Activated T-cell treated with anti-CD3 and anti-CD28 coated beads for 1 hour (primary cell): ENCODE results near the gene CLEC1A.

Source experiments
- DNase-seq: peaks from one replicate; pipeline ENCODE4 v3.0.0-alpha.2; 2020; ENCODE audit warnings: low read depth

The CLEC1A gene

DNA sequence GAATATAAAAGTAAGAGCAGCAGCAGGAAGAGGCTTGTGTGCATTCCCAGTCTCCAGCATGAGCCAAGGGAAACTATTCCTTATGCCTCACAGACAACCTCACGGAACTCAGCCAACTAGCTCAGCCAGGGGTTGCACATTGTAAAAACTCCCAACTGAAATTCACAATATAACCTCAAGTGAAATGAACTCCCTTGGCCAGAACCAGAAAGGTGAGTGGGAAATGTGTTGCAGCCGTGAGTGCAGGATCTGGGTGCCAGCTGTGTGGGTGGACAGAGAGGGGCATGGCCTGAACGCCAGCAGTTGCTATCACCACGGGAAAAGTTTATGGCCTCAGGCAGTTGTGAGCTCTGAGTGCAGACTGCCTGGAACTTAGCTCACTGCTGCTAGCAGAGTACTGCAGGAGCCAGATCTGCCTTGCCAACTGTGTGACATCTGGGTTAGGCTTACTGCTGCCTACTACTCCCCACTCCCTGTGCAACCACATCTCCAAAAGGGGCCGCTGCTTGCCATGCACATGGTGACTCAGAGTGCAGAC, 2.3 kb upstream of the CLEC1A start:
- DNase-seq, result no peak

DNA sequence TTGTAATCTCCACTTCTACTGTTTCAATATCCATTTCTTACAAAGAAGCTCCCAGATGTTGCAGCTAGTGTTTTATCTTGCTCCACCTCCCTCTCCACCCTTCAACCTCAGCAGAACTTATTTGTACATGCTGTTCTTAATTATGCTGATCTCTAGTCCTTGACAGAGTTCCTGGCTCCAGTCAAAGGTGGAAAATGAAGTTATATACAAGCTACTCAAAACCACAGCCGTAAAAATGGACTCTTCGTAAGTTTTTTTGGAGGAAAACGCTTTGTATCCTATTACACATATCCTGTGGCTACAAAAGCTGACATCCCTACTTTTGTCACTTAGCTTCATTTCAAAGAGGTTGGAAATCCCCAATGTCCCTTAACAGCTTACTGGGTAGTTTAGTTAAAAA, 1.3 kb downstream of the CLEC1A start:
- no peak for DNase-seq

DNA sequence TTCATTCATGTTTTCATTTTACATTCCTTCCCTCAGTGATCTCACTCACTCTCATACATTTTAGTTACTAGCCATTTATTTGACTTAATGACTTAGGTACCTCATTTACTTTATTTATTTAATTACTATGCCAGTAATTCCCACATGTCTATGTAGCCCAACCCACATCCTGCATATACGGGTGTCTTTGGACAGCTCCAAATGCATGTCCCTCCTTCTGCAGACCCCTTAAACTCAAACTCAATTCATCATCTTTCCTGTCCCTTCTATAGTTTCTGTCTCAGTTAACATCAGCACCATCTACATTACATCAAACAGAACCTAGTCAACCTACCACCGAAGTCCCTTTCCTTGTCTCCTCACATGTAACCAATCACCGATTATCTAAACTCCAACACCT, 2.8 kb downstream of the CLEC1A start:
- no peak for DNase-seq

DNA sequence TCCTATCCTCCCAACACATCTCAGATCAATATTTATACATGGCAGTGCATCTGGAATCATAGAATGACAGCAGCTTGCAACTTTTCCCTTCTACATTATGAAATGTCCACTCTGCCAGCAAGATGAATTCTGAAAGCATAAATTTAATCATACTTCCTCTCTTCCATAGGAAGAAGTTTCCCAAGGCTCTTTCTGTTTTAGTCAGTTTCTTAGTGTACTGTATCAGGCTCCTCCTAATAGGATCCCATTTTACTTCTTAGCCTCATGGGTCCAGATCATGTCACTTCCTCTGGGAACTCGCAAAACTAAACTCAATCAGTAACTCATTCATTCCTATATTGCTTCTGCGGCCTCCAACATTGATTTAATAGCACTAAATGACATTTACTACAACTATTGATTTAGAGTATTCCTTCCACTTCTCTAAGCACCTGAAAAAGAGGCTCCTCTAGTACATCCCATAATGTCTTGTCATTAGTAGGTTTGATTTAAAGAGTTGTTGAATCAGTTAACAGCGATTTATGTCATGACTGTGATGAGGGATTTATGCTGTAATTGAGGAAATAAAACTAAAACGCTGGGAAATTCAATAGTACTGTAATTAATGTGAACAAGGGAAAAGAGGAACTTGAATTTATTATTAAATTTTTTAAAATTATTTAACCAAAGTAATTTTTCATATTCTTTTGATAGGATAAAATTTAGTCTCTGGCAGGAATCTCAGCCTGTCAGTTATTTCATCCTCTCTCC, 4.0 kb downstream of the CLEC1A start:
- DNase-seq, result no peak

DNA sequence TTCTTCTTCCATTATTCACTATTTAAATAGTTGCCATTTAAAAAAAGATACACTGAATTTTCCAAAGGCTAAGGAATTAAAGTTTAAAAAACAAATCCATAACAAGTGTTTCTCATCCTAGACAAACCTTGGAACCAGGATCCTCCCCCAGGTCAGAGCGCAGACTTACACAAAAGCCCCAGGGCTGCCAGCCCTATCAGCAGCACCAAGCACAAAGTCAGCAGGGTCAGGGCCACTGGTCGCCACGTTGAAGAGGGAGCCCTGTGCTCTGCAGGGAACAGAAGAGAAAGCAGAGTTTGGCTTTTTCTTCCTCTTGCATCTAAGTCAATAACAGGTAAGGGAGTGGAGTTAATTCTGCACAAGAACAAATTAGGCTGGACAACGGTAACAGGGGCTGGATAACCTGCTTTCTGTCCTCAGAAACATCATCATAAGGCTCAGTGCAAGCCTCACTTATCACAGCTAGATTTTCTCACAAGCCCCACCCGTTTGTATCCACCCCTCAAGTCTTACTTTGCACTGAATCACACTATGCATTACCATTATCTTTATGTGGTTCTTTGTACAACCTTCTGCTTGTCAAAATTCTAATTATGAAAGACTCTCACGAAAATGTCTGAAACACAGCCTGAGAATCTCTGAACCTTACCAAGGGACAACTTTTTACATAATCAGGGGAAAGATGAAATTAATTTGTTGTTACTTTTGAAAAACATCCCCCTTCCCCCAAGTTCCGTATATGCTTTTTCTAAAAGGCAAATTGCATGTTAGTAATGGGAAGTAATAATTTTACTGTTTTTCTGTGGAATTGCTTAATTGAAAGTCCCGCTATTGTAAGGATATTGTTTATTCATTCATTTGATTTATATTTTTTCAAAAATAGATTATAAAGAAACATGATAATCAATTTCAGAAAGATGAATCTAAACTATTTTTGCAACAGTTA, 9.6 kb downstream of the CLEC1A start:
- DNase-seq, result no peak

DNA sequence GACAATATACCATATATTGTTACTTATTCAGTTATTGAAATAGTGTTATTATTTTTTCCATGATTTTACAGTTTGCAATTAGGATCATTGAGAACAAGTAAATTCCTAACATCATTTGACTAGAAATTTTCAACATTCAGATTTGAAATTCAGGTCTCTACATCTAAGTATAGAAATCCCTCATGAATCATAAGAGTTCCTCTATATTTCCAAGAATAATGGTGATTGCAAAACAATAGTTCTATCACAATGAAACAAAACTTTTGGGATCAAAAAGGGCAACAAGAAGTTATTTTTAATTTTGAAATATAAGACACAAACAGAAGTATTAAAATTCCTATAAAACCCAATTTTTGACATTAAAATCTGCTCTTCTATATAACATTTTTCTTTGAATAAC, 10.8 kb downstream of the CLEC1A start:
- no peak for DNase-seq

DNA sequence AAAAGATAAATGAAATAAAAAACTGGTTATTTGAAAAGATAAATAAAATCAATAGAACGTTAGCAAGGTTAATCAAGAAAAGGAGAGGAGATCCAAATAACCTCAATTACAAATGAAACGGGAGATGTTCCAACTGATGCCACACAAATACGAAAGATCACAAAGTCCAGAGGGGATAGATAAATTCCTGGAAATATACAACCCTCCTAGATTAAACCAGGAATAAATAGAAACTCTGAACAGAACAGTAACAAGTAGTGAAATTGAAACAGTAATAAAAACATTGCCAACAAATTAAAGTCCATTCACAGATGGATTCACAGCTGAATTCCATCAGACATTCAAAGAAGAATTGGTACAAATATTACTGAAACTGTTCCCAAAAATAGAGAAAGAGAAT, 12.4 kb downstream of the CLEC1A start:
- no peak for DNase-seq

DNA sequence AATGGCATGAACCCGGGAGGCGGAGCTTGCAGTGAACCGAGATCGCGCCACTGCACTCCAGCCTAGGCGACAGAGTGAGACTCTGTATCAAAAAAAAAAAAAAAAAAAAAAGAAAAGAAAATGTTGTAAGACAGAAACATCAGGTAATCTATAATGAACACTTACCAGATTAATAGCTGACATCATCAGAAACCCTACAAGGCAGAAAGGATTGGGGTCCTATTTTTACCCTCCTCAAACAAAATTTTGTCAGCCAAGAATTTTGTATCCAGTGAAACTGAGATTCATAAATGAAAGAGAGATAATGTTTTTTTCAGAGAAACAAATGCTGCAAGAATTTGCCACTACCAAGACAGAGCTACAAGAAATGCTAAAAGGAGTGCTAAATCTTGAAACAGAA, 14.1 kb downstream of the CLEC1A start:
- DNase-seq, result no peak

DNA sequence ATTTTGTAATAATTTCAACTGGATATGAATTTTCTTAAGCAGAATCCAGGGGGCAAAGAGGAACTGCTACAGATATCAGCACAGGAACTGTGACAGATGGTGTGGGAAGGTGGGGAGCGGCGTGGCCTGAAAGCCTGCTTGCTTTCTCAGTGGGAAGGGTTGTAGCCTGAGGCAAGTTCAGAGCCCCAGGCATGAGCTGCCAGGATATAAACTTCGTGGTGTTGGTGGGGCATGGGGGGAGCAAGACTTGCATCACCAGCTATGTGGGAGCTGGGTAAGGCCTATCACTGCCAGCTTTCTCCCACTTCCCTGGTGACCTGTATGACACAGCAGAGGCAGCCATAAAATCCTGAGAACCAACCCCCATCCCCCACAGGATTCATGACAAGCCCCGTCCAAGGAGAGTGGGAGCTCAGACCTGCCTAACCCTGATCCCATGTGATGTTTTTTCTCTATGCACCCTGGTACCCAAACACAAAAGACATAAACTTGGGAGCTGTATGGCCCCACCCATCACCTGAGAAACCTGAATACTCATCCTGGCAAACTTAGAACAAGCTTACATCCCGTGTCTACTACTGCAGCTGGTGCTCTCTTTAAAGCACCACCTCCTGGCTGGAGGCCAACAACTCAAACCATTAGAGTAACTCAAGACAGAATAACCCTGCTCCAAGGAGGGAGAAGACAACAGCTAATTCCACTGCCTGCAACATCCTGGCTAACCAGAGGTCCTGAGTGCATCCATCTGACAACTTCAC, 16.5 kb downstream of the CLEC1A start:
- DNase-seq, result no peak

DNA sequence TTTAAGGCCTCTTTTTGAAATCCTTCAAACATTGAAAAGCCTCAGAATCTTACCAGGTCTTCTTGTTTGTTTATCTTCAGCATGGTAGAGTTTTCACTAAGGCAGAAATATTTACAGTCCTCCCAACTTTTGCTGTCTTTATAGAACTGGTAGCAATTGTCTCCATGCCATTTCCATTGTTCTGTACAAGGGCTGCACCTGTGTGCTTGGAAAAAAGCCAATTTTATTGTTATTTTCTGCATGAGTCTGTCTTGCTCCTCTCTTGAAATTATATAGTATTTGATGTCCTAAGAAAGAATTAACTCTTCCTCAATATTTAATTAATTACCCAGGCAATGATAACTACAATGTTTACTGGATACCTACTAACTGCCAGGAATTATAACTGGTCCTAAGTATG, 23.3 kb downstream of the CLEC1A start:
- DNase-seq, result no peak

DNA sequence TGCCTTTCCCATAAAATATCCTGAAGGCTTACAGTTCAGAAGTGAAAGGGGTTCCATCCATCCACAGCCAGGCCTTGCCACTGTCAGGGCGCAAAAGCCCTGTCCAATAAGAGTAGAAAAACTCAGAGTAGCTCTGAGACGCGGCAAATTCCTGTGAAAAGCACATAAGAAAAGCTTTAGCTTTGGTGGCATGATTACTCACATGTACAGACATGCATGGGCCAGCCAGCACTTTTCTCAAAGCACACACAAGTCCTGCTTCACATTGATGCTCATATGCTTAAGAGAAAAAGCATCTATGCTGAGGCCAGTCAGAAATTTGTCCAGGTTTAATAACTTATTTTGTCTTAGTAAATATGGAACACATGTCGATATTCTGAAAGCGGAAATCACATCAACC, 25.5 kb downstream of the CLEC1A start:
- no peak for DNase-seq

DNA sequence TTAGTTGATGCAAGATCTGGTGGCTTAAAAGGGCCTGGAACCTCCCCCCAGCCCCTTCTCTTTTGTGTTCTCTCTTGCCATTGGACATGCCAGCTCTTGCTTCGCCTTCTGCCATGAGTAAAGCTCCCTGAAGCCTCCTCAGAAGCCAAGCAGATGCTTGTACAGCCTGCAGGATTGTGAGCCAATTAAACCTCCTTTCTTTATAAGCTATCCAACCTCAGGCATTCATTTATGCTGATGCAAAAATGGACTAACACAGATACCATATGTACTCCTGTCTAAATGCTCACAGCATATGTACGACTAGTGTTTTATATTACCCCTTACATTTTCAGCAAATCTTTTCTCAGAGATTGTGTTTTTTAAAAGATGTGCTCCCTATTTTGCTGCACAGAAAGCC, 26.7 kb downstream of the CLEC1A start:
- no peak for DNase-seq

DNA sequence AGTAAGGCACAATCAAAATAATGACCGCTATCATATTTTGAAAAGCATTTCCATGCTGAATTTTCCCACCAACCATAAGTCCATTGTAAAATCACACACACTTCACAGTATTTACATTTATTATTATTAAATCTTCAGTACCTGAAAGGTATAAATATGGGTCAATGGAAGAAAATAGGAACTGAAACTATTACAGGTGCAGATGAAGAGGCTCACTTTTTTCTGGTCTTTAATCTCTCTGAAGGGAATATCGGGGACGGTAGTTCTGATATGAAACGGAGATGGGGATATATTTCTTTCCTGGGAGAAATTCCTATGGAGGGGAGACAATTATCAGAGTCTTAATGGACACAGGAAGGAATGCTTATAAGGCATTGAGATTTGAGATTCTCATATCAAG, 28.4 kb downstream of the CLEC1A start:
- no peak for DNase-seq

DNA sequence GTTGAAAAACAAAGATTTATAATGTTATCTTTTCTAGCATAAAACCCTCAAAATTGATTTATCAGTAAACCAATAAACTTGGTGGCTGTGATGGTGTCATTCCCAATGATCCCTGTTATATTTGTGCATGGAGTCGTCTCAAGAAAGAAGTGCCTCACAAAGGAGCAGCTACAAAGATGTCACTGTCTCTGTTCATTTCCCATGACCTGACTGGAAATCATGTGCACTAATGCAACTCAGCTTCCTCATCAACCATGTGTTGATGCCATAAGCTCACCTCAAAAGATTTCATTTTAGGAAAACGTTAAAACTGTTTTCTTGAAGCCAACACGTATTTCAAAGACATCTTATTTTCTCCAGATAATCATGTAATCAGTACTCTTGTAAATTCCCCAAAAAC, 28.8 kb downstream of the CLEC1A start:
- DNase-seq, result no peak

DNA sequence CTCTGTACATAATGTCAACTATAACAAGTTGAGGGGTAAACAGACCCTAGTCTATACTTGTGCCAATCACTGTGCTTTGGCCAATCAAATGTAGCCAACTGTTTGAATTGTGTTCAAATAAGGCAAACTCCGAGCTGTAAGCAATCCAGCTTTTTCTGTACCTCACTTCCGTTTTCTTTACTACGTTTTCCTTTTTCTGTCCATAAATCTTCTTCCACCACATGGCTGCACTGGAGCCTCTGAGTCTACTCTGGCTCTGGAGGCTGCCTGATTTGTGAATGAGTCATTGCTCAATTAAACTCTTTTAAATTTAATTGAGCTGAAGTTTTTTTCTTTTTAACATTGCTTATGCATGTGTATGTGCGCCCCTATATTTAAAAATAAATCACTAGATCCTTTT, 29.7 kb downstream of the CLEC1A start:
- DNase-seq, result no peak

DNA sequence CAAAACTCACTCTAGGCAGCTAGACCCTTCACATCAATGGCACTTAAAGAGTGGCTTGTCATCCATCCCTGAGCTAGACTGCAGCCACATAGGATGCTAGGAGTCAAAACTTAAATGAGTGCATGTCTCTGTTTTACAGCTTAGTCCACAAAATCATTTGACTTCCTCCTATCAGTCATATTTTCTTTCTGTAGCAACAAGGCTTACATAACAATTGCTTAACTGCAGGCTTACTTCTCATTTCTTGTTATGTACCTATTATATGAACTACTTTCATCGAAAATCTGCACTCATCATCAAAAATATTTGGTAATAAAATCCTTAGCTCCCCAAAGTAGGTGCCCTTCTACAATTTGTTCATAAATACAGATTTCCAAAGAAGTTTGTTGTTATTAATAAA, 30.1 kb downstream of the CLEC1A start:
- no peak for DNase-seq

DNA sequence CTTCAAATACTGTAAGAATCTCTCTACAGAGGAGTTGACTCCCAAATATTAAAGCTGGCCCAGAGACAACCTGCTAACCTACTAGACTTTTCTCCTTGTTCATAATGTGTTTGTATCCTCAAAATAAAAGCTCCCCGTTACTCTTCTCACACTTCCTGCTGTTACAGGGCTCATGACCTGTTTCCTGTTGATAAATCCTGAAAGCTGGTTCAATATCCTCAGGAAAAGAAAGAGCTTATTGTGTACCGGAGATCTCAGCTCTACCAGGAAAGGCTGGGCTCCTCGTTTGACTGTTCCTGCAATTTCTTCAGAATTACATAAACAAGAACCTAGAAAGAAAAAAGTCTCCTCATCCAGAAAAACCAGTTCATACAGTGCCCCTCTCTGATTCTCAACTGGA, 30.8 kb downstream of the CLEC1A start:
- DNase-seq, result no peak

DNA sequence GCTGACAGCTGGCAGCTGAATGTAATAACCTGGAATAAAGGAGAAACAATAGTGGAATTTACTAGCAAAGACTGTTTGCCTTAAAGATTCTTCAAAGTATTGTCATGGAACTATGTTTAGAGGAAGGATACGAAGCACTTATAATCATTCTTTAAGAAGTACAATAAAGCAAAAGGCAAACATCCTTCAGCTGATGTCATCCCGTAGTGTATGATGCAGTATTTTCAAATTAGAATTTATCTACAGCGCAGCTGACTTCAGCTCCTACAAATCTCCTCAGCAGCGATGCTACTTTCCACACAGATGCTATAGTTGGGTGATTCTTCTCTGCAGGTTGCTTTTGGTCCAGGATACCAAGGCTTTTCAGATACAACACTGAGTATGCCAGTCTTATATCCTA, 31.5 kb downstream of the CLEC1A start:
- no peak for DNase-seq

DNA sequence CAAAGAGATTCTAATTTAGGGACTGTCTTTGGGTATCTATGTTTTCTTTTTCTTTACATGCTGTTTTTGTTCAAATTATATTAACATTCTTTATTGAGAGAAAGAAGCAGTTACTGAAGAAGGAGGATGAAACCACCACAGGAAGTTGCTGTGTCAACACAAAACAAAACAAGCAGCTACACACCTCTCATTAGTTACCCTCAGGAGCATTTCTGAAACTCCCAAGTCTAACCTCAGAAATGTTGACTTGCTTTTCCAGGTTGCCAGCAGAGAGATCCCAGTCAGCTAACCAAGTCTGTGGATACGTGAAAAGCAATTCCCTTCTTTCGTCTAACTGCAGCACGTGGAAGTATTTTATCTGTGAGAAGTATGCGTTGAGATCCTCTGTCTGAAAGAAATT, 33.5 kb downstream of the CLEC1A start:
- DNase-seq, result no peak

DNA sequence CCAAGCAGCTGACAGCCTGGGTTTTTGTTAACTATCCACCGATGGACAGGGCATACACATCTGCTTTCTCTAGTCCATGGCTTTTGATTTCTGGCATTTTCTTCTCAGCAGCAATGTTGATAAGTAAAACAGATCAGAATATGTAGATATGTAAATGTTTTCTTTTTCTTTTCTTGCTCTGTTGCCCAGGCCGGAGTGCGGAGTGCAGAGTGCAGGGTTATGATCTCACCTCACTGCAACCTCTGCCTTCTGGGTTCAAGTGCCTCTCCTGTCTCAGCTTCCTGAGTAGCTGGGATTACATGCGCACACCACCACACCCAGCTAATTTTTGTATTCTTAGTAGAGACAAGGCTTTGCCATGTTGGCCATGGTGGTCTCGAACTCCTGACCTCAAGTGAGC, 40.4 kb downstream of the CLEC1A start:
- no peak for DNase-seq

DNA sequence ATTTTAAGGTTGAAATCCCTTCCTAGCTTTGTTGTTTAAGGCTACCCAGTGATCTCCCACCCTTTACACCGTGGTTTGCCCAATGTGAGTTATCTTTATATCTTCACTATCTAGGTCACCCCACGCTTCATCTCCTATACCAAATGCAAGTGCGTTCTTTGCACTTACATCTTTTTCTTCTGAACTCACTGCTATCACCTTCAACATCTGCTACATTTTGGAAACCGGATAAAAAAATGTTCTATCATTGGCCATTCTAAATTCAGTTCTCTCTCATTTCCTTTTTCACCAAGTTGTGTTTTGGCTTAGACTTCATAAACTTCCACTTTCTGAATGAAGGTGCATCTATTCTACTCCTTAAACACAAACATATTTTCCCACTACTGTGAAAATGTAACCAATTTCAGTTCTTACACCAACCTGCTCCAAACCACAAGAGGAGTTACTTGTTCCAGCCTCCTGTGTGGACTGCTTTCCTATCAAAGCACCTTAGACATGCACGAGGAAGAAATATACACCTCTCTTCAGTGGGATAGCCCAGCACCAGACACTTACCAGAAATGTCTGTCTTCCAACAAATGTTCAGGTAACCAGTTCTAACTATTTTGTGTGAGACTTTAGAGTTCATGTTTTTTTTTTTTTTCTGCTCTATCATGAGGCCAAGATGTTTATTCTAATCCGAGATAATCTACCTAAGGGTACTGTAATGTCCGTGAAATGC, 46.4 kb downstream of the CLEC1A start:
- no peak for DNase-seq

DNA sequence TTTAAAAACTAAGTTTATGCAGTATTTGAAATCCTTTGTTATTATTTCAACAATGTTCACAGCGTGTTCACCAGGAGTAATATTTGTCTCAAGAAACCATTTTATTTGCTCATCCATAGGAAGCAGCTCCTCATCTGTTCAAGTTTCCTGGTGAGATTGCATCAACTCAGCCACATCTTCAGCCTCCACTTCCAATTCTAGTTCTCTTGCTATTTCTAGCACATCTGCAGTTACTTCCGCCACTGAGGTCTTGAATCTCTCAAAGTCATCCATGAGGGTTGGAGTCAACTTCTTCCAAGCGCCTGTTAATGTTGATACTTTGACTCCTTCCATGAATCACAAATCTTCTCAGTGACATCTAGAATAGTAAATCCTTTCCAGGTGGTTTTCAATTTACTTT, 50.3 kb downstream of the CLEC1A start:
- DNase-seq, result no peak
